HG03378 (cell line): ENCODE data around the gene CHRNE.
"Not testable (repeated sequence)": the region's sequence is repeated elsewhere in the genome, so short reads cannot be mapped to it uniquely, and the experiment has no call there.

ENCODE experiments used
- ATAC-seq: cut with Tn5 transposase; IDR thresholded peaks from one replicate; pipeline ENCODE4 v1.9.1; 2021; ENCODE audit warnings: mild to moderate bottlenecking, moderate library complexity; ENCODE audit not compliant: unreplicated experiment

The CHRNE gene

DNA sequence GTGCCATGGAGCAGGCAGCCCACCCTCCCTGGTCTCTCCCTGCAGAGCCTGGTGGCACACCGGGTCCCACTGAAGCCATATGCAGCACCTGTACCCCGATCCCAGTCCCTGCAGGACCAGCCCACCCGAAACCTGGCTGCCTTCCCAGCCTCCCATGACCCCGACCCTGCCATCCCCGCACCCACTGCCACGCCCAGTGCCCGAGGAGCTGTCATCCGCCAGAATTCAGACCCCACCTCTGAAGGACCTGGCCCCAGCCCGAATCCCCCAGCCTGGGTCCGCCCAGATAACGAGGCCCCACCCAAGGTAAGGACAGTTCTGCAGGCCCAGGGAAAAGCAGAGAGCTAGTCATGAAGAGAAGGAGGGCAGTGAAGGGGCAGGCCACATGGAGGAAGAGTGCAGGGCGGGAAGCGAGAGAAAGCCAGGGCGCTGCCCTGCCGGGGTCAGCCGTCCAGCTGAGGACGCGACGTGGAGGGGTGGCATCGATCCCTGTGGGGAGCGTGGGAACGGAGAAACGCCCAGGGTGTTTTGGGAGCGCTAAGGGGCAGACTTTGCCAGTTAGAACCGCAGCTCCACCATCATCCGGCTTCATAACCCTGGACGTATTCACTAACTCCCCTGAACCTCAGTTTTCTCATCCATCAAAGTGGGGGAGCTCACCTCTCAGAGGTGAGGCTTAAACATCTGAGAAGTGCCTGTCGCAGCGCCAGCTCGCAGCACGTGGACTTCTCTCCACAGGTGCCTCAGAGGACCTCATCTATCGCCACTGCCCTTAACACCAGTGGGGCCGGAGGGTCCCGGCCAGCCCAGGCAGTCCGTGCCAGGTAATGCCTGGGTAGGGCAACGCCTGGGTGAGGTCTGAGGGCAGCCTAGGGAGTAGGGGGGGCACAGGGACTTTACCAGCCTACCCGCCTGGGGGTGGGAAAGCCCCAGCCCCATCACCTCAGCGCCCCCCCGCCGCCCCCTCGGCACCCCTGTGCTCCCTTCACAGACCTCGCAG is 11.2 kb downstream of the CHRNE start:
- no peak for ATAC-seq

GRCh38 chr17:4887581-4887980 is 15.3 kb downstream of the CHRNE start:
- no peak for ATAC-seq

GRCh38 chr17:4886830-4887229 is 16.1 kb downstream of the CHRNE start:
- ATAC-seq = no peak

DNA sequence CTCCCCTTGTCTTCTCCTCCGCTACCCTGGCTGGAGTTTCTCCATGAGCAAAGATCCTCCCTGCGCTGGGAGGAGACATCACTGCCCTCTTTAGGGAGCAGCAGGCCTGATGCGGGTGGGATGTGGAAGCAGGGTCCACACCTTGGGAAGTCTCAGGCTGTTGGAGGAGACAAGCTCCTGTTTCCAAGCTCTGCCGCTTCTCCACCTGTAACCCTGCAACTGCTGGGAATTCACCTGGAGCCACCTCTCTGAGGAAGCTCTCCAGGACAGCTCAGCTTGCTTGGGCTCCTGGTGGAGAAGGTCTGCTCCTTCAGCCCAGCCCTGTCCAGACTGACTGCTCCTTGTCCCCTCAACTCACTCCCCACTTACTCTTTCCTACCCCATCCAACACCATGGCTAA is 18.4 kb downstream of the CHRNE start:
- no peak for ATAC-seq

- ATAC-seq = no peak
Measured at GRCh38 chr17:4881761-4882555, 20.9 kb downstream of the CHRNE start.

GRCh38 chr17:4880857-4881256 is 22.0 kb downstream of the CHRNE start:
- no peak for ATAC-seq

- no peak for ATAC-seq
Measured at GRCh38 chr17:4879601-4880000, 23.3 kb downstream of the CHRNE start.

DNA sequence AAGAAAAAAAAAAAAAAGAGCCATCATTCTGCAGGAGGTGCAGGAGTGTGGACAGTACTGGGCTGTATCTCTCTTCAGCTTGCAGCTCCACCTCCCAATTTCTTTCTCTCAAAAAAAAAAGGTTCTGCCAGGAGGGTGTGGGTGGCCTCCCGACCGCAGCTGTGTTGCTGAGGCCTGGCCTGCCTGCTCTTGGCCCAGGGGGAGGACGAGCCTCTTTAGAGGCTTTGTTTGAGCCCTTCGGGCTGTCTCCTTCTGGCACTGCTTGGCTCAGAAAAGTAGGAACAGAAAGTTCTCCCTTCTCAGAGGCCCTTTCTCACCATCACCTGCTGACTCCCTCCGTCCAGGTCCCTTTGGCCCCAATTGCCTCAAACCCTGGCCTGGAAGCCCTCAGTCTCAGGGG is 25.8 kb downstream of the CHRNE start:
- no peak for ATAC-seq

DNA sequence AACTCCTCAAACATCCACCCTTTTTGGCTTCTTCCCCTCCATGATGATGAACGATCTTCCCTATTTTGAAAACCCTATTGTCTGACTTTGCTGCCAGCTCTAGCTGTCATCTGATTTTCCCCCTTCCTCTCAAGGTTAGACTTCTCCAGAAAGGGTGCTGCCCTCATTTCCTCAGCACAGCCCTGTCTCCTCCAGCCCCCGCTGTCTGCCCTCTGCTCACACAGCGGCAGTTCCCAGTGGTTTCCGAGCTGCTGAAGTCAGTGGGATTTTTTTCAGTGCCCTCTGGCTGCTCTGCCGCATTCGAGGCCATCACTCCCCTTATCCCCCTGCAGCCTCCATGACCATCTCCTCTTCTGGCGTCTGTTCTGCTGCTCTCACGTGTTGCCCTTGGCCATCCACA is 30.1 kb downstream of the CHRNE start:
- no peak for ATAC-seq

DNA sequence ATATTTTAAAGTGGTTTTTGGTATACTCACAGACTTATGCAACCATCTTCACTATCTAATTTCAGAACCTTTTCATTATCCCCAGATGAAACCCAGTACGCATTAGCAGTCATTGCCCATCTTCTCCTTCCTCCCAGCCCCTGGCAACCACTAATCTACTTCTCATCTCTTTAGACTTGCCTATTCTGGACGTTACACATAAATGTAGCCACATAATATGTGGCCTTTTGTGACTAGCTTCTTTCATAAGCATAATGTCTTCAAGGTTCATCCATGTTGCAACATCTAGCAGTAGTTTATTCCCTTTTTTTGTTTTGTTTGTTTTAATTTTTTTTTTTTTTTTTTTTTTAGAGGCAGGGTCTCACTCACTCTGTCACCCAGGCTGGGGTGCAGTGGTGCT is 32.0 kb downstream of the CHRNE start:
- ATAC-seq = no peak

DNA sequence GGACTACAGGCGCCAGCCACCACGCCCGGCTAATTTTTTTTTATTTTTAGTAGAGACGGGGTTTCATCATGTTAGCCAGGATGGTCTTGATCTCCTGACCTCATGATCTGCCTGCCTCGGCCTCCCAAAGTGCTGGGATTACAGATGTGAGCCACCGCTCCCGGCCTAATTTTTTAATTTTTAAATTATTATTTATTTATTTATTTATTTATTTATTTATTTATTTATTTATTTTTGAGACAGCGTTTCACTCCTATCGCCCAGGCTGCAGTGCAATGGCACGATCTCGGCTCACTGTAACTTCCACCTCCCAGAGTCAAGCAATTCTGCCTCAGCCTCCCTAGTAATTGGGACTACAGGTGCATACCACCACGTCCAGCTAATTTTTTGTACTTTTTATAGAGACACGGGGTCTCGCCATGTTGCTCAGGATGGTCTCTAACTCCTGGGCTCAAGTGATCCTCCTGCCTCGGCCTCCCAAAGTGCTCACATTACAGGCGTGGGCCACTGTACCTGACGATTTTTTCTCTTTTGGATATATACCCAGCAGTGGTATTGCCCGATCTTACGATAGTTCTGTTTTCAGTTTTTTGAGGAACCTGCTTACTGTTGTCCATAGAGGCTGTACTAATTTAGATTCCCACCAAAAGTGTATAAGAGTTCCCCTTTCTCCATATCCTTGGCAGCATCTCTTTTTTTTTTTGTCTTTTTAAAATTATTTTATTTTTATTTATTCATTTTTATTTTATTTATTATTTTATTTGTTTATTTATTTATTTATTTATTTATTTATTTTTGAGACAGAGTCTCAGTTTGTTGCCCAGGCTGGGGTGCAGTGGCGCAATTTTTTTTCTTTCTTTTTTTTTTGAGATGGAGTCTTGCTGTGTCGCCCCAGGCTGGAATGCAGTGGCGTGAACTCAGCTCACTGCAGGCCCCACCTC is 33.6 kb downstream of the CHRNE start:
- ATAC-seq = not testable (repeated sequence)

- ATAC-seq = not testable (repeated sequence)
Measured at GRCh38 chr17:4867535-4867934, 35.4 kb downstream of the CHRNE start.

DNA sequence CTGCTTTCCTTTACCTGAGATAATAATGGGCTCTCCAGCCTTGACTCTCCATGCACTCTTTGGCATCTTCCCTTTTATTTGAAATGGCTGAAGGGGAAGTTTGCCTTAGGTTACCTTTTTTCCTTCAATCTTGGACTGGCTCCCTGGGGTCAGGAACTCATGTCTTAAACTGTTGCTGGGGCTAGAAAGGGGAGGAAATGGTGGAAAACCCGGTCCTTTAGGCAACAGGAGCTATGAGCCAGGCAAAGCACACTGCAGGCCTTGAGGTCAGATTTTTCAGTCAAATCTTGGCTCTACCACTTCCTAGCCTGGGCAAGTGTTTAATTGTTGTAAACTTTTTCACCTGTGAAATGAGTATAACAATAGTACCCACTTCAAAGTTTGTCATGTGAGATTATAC is 39.6 kb downstream of the CHRNE start:
- ATAC-seq = no peak

DNA sequence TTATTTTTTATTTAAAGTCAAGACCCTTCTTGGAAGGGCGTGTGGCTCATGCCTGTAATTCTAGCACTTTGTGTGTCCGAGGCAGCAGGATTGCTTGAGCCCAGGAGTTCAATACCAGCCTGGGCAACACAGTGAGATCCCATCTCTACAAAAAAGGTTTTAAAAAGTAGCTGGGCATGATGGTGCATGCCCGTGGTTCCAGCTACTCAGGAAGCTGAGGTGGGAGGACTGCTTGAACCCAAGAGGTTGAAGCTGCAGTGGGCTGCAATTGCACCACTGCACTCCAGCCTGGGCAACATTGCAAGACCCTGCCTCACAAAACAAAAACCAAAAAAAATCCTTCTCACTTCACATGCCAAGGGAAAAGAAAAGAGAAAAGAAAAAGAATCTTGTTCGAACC is 40.2 kb downstream of the CHRNE start:
- no peak for ATAC-seq

GRCh38 chr17:4861052-4861451 is 41.8 kb downstream of the CHRNE start:
- no peak for ATAC-seq

- ATAC-seq = no peak
Measured at GRCh38 chr17:4860651-4861050, 42.2 kb downstream of the CHRNE start.

- ATAC-seq = no peak
Measured at GRCh38 chr17:4859816-4860625, 42.9 kb downstream of the CHRNE start.

- no peak for ATAC-seq
Measured at GRCh38 chr17:4858882-4859260, 44.0 kb downstream of the CHRNE start.

- ATAC-seq = no peak
Measured at GRCh38 chr17:4858068-4858881, 44.6 kb downstream of the CHRNE start.
